Activated T-helper 1 cell treated with anti-CD3 and anti-CD28 coated beads, Interleukin-2, amount 50 U/mL, for 16 hours (primary cell): ENCODE measurements around the gene PTPRCAP.
"Not testable (repeated sequence)": the region's sequence is repeated elsewhere in the genome, so short reads cannot be mapped to it uniquely, and the experiment has no call there.

ENCODE experiments used
- DNase-seq, 2 donors: peaks; one replicate each; pipeline ENCODE4 v3.0.0-alpha.2; 2020; ENCODE audit warnings: low read depth in 1 of 2, low spot score in 1 of 2

PTPRCAP gene

GRCh38 chr11:67437082-67437808 is at the start of gene PTPRCAP:
Gene PTPRCAP, minus strand, starts transcription at chr11:67437682. Its CDS starts 63 bp downstream, at chr11:67437619.
- DNase-seq: peak; percentile 68 to 72

GRCh38 chr11:67486481-67487195 is 49.2 kb upstream of the PTPRCAP start:
- DNase-seq: no peak

- not testable (repeated sequence) for DNase-seq
Observed at GRCh38 chr11:67485873-67486361, 48.4 kb upstream of the PTPRCAP start.

GRCh38 chr11:67484847-67485311 is 47.4 kb upstream of the PTPRCAP start:
- DNase-seq: peak in 1 of 2 donors; percentile 48

GRCh38 chr11:67483831-67484665 is 46.6 kb upstream of the PTPRCAP start:
- DNase-seq: no peak

GRCh38 chr11:67482827-67483798 is 45.6 kb upstream of the PTPRCAP start, which contains the start of gene AIP:
Gene AIP, plus strand, starts transcription at chr11:67483026. Its CDS starts 133 bp downstream, at chr11:67483159.
- peak; percentile 92 to 93 for DNase-seq

GRCh38 chr11:67482275-67482826 is 44.9 kb upstream of the PTPRCAP start:
- DNase-seq: no peak

GRCh38 chr11:67477344-67478050 is 40.0 kb upstream of the PTPRCAP start:
- not testable (repeated sequence) for DNase-seq

- not testable (repeated sequence) for DNase-seq
Observed at GRCh38 chr11:67476692-67477091, 39.2 kb upstream of the PTPRCAP start.

- DNase-seq: no peak
Observed at GRCh38 chr11:67472882-67473281, 35.4 kb upstream of the PTPRCAP start.

- no peak for DNase-seq
Observed at GRCh38 chr11:67470337-67471002, 33.0 kb upstream of the PTPRCAP start.

- no peak for DNase-seq
Observed at GRCh38 chr11:67469508-67469811, 32.0 kb upstream of the PTPRCAP start.

- peak; percentile 87 to 91 for DNase-seq
Observed at GRCh38 chr11:67468759-67469507, 31.5 kb upstream of the PTPRCAP start, which contains the start of gene TMEM134. Gene TMEM134, minus strand, starts transcription at chr11:67469251. Its CDS starts 59 bp downstream, at chr11:67469192.

- DNase-seq: no peak
Observed at GRCh38 chr11:67468456-67468758, 30.9 kb upstream of the PTPRCAP start.

GRCh38 chr11:67468056-67468455 is 30.6 kb upstream of the PTPRCAP start:
- no peak for DNase-seq

GRCh38 chr11:67466962-67467771 is 29.7 kb upstream of the PTPRCAP start:
- DNase-seq: no peak

GRCh38 chr11:67466367-67466766 is 28.9 kb upstream of the PTPRCAP start:
- DNase-seq: no peak
